Activated T-cell treated with anti-CD3 and anti-CD28 coated beads, Interleukin-2, amount 50 U/mL, for 4 hours (primary cell): ENCODE results near the gene CFAP77. TPM values are rescaled to one million over a fixed set of nuclear protein-coding genes. Genes with fewer than 3 reads are reported as not detected.

Experiments
- ATAC-seq, 2 donors: fragments of 200-7000 bp; cut with Tn5 transposase; one replicate each; pipeline ENCODE4 v1.10.0; 2021
- DNase-seq: peaks from one replicate; pipeline ENCODE4 v3.0.0-alpha.2; 2020
- H3K27me3 Mint-ChIP-seq: one replicate; pipeline ENCODE4 v1.8.0; 2021; ENCODE audit warnings: low read depth, mixed read lengths
- H3K36me3 Mint-ChIP-seq: one replicate; pipeline ENCODE4 v1.8.0; 2022; ENCODE audit warnings: mixed read lengths; ENCODE audit not compliant: insufficient read depth
- H3K4me1 Mint-ChIP-seq: one replicate; pipeline ENCODE4 v1.8.0; 2021; ENCODE audit warnings: low read depth, mixed read lengths
- H3K4me3 Mint-ChIP-seq: one replicate; pipeline ENCODE4 v1.8.0; 2021; ENCODE audit warnings: mild to moderate bottlenecking, moderate library complexity, mixed read lengths
- H3K9me3 Mint-ChIP-seq: one replicate; pipeline ENCODE4 v1.8.0; 2021; ENCODE audit warnings: mixed read lengths
- total RNA-seq, 3 donors: library from RNA; stranded (reverse); gene quantifications; one replicate each; pipeline ENCODE4 v1.2.1, GENCODE V29; 2021

The CFAP77 gene
- total RNA-seq, 3 donors from 2014 or later = not detected

GRCh38 chr9:132479733-132480132 is 69.7 kb downstream of the CFAP77 start:
- ATAC-seq = no peak
- Mint-ChIP-seq H3K36me3 (no peaks in the 10 kb centered on the region), H3K27me3 (peaks cover 18% of the 10 kb centered on the region), H3K4me3 (no peak overlapping the region), H3K9me3 (no peaks in the 10 kb centered on the region), H3K4me1 (peaks cover 3% of the 10 kb centered on the region)
- no peak for DNase-seq

GRCh38 chr9:132481053-132481849 is 71.2 kb downstream of the CFAP77 start:
- ATAC-seq (no peak), DNase-seq (no peak)
- Mint-ChIP-seq H3K9me3 (no peaks in the 10 kb centered on the region), H3K4me3 (no peak overlapping the region), H3K36me3 (no peaks in the 10 kb centered on the region), H3K4me1 (peaks cover 3% of the 10 kb centered on the region), H3K27me3 (peaks cover 18% of the 10 kb centered on the region)

- no peaks in the 10 kb centered on the region for H3K36me3 Mint-ChIP-seq
- peaks cover 22% of the 10 kb centered on the region for H3K27me3 Mint-ChIP-seq
- H3K4me3 Mint-ChIP-seq = no peak overlapping the region
- no peaks in the 10 kb centered on the region for H3K9me3 Mint-ChIP-seq
- DNase-seq (no peak), ATAC-seq (no peak)
- H3K4me1 Mint-ChIP-seq = peaks cover 12% of the 10 kb centered on the region
Measured at GRCh38 chr9:132482196-132482813, 72.3 kb downstream of the CFAP77 start.

GRCh38 chr9:132485393-132485792 is 75.4 kb downstream of the CFAP77 start:
- ATAC-seq (no peak), DNase-seq (no peak)
- H3K27me3 Mint-ChIP-seq = peaks cover 21% of the 10 kb centered on the region
- no peak overlapping the region for H3K4me3 Mint-ChIP-seq
- H3K9me3 Mint-ChIP-seq = no peaks in the 10 kb centered on the region
- no peaks in the 10 kb centered on the region for H3K36me3 Mint-ChIP-seq
- H3K4me1 Mint-ChIP-seq = peaks cover 27% of the 10 kb centered on the region

GRCh38 chr9:132486706-132487350 is 76.8 kb downstream of the CFAP77 start:
- Mint-ChIP-seq H3K36me3 (no peaks in the 10 kb centered on the region), H3K9me3 (no peaks in the 10 kb centered on the region), H3K4me1 (peaks cover 27% of the 10 kb centered on the region), H3K4me3 (peak overlapping the region; percentile 74), H3K27me3 (peaks cover 26% of the 10 kb centered on the region)
- DNase-seq = no peak
- peak; percentile 90 to 97 for ATAC-seq

- DNase-seq = no peak
- peak; percentile 58 to 61 for ATAC-seq
- Mint-ChIP-seq H3K27me3 (peaks cover 29% of the 10 kb centered on the region), H3K36me3 (no peaks in the 10 kb centered on the region), H3K4me1 (peaks cover 25% of the 10 kb centered on the region), H3K9me3 (no peaks in the 10 kb centered on the region), H3K4me3 (peak overlapping the region; percentile 74)
Measured at GRCh38 chr9:132487351-132487791, 77.4 kb downstream of the CFAP77 start.

GRCh38 chr9:132487980-132488535 is 78.0 kb downstream of the CFAP77 start:
- Mint-ChIP-seq H3K27me3 (peaks cover 31% of the 10 kb centered on the region), H3K36me3 (no peaks in the 10 kb centered on the region), H3K4me1 (peaks cover 25% of the 10 kb centered on the region), H3K4me3 (peak overlapping the region; percentile 74), H3K9me3 (no peaks in the 10 kb centered on the region)
- DNase-seq (no peak), ATAC-seq (no peak)

- ATAC-seq (no peak), DNase-seq (no peak)
- no peak overlapping the region for H3K4me3 Mint-ChIP-seq
- H3K36me3 Mint-ChIP-seq = no peaks in the 10 kb centered on the region
- no peaks in the 10 kb centered on the region for H3K9me3 Mint-ChIP-seq
- H3K27me3 Mint-ChIP-seq = peaks cover 35% of the 10 kb centered on the region
- peaks cover 24% of the 10 kb centered on the region for H3K4me1 Mint-ChIP-seq
Measured at GRCh38 chr9:132488626-132489025, 78.6 kb downstream of the CFAP77 start.

GRCh38 chr9:132489536-132489935 is 79.5 kb downstream of the CFAP77 start:
- Mint-ChIP-seq H3K36me3 (no peaks in the 10 kb centered on the region), H3K9me3 (no peaks in the 10 kb centered on the region), H3K27me3 (peaks cover 36% of the 10 kb centered on the region), H3K4me3 (no peak overlapping the region), H3K4me1 (peaks cover 24% of the 10 kb centered on the region)
- DNase-seq = no peak
- no peak for ATAC-seq

- H3K4me3 Mint-ChIP-seq = no peak overlapping the region
- DNase-seq (no peak), ATAC-seq (no peak)
- no peaks in the 10 kb centered on the region for H3K4me1 Mint-ChIP-seq
- peaks cover 33% of the 10 kb centered on the region for H3K27me3 Mint-ChIP-seq
- no peaks in the 10 kb centered on the region for H3K9me3 Mint-ChIP-seq
- H3K36me3 Mint-ChIP-seq = no peaks in the 10 kb centered on the region
Measured at GRCh38 chr9:132494857-132495256, 84.8 kb downstream of the CFAP77 start.

GRCh38 chr9:132497731-132498130 is 87.7 kb downstream of the CFAP77 start:
- Mint-ChIP-seq H3K4me3 (no peak overlapping the region), H3K9me3 (no peaks in the 10 kb centered on the region), H3K36me3 (no peaks in the 10 kb centered on the region), H3K27me3 (peaks cover 20% of the 10 kb centered on the region), H3K4me1 (no peaks in the 10 kb centered on the region)
- DNase-seq = no peak
- ATAC-seq = no peak

- H3K36me3 Mint-ChIP-seq = no peaks in the 10 kb centered on the region
- ATAC-seq = no peak
- H3K27me3 Mint-ChIP-seq = peaks cover 20% of the 10 kb centered on the region
Measured at GRCh38 chr9:132498531-132499210, 88.7 kb downstream of the CFAP77 start.

GRCh38 chr9:132499251-132499650 is 89.2 kb downstream of the CFAP77 start:
- peaks cover 17% of the 10 kb centered on the region for H3K27me3 Mint-ChIP-seq
- DNase-seq (no peak), ATAC-seq (no peak)
- H3K9me3 Mint-ChIP-seq = no peaks in the 10 kb centered on the region
- no peak overlapping the region for H3K4me3 Mint-ChIP-seq
- H3K36me3 Mint-ChIP-seq = no peaks in the 10 kb centered on the region
- H3K4me1 Mint-ChIP-seq = no peaks in the 10 kb centered on the region

More at GRCh38 chr9:132498531-132499210, 88.7 kb downstream of the CFAP77 start:
- H3K4me3 Mint-ChIP-seq = no peak overlapping the region
- no peaks in the 10 kb centered on the region for H3K4me1 Mint-ChIP-seq
- H3K9me3 Mint-ChIP-seq = no peaks in the 10 kb centered on the region
- no peak for DNase-seq

GRCh38 chr9:132500193-132500592 is 90.2 kb downstream of the CFAP77 start:
- H3K9me3 Mint-ChIP-seq = no peaks in the 10 kb centered on the region
- no peaks in the 10 kb centered on the region for H3K36me3 Mint-ChIP-seq
- H3K27me3 Mint-ChIP-seq = peaks cover 20% of the 10 kb centered on the region
- DNase-seq = no peak
- no peak for ATAC-seq
- H3K4me1 Mint-ChIP-seq = no peaks in the 10 kb centered on the region
- no peak overlapping the region for H3K4me3 Mint-ChIP-seq
